ENCODE measurements around the gene EMX1.

The EMX1 gene

GRCh38 chr2:72943540-72944395, 26.4 kb downstream of the EMX1 start:
- DNase-seq (ENCODE audit: low read depth), result no peak

GRCh38 chr2:72944804-72945449, 27.6 kb downstream of the EMX1 start:
- no peak for DNase-seq (ENCODE audit: low read depth)

- DNase-seq (ENCODE audit: low read depth), result no peak
These were observed 28.2 kb downstream of the EMX1 start for GRCh38 chr2:72945450-72946019.

GRCh38 chr2:72946466-72946865, 29.1 kb downstream of the EMX1 start:
- DNase-seq (ENCODE audit: low read depth), result no peak

- DNase-seq (ENCODE audit: low read depth), result no peak
These were observed 30.9 kb downstream of the EMX1 start for GRCh38 chr2:72947952-72948830.

GRCh38 chr2:72949045-72949444, 31.7 kb downstream of the EMX1 start:
- no peak for DNase-seq (ENCODE audit: low read depth)

- DNase-seq (ENCODE audit: low read depth), result no peak
These were observed 32.3 kb downstream of the EMX1 start for GRCh38 chr2:72949642-72950041.

- no peak for DNase-seq (ENCODE audit: low read depth)
These were observed 33.4 kb downstream of the EMX1 start for GRCh38 chr2:72950558-72951255.

GRCh38 chr2:72951303-72952095, 34.2 kb downstream of the EMX1 start:
- no peak for DNase-seq (ENCODE audit: low read depth)

GRCh38 chr2:72952110-72952823, 34.9 kb downstream of the EMX1 start:
- DNase-seq (ENCODE audit: low read depth), result no peak

- no peak for DNase-seq (ENCODE audit: low read depth)
These were observed 35.6 kb downstream of the EMX1 start for GRCh38 chr2:72952961-72953360.

- no peak for DNase-seq (ENCODE audit: low read depth)
These were observed 36.2 kb downstream of the EMX1 start for GRCh38 chr2:72953528-72953927.

GRCh38 chr2:72953976-72954375, 36.7 kb downstream of the EMX1 start:
- DNase-seq (ENCODE audit: low read depth), result no peak

GRCh38 chr2:72954376-72955227, 37.3 kb downstream of the EMX1 start:
- DNase-seq (ENCODE audit: low read depth), result no peak

- DNase-seq (ENCODE audit: low read depth), result no peak
These were observed 38.1 kb downstream of the EMX1 start for GRCh38 chr2:72955228-72956049.

- DNase-seq (ENCODE audit: low read depth), result no peak
These were observed 38.7 kb downstream of the EMX1 start for GRCh38 chr2:72956050-72956395.

GRCh38 chr2:72956936-72957335, 39.6 kb downstream of the EMX1 start:
- DNase-seq (ENCODE audit: low read depth), result no peak
